ENCODE results near the gene ADM2. TPM values are rescaled to one million over a fixed set of nuclear protein-coding genes. Genes with fewer than 3 reads are reported as not detected.

The ADM2 gene
- total RNA-seq, 1 donor from 2014 or later = 4.4 TPM

- H3K4me3 ChIP-seq (ENCODE audit: low read depth, low read length) = peak overlapping the region; percentile 73
- TF ChIP-seq CTCF (conservative IDR thresholded peaks at IDR 0.05; ENCODE audit: low read depth, low read length) = no peak
- no peak for DNase-seq (ENCODE audit: low read depth)
These were observed 45.8 kb downstream of the ADM2 start for GRCh38 chr22:50526834-50527801.

- peak overlapping the region; percentile 82 for H3K4me3 ChIP-seq (ENCODE audit: low read depth, low read length)
- DNase-seq (ENCODE audit: low read depth) = no peak
- no peak for TF ChIP-seq CTCF (conservative IDR thresholded peaks at IDR 0.05; ENCODE audit: low read depth, low read length)
These were observed 46.8 kb downstream of the ADM2 start for GRCh38 chr22:50527921-50528681.

- peak overlapping the region; percentile 82 for H3K4me3 ChIP-seq (ENCODE audit: low read depth, low read length)
- no peak for DNase-seq (ENCODE audit: low read depth)
- no peak for TF ChIP-seq CTCF (conservative IDR thresholded peaks at IDR 0.05; ENCODE audit: low read depth, low read length)
These were observed 47.5 kb downstream of the ADM2 start for GRCh38 chr22:50528682-50529415.

GRCh38 chr22:50529416-50529896, 48.1 kb downstream of the ADM2 start:
- no peak for DNase-seq (ENCODE audit: low read depth)
- TF ChIP-seq CTCF (conservative IDR thresholded peaks at IDR 0.05; ENCODE audit: low read depth, low read length) = no peak
- peak overlapping the region; percentile 82 for H3K4me3 ChIP-seq (ENCODE audit: low read depth, low read length)

GRCh38 chr22:50529897-50530579, 48.7 kb downstream of the ADM2 start, which contains the start of gene TYMP:
Gene TYMP (minus strand): TSS chr22:50530012. CDS start chr22:50529709, 303 bp downstream.
- no peak for DNase-seq (ENCODE audit: low read depth)
- TF ChIP-seq CTCF (conservative IDR thresholded peaks at IDR 0.05; ENCODE audit: low read depth, low read length) = no peak
- H3K4me3 ChIP-seq (ENCODE audit: low read depth, low read length) = peak within 1 kb of the TSS; percentile 82

GRCh38 chr22:50530580-50530876, 49.2 kb downstream of the ADM2 start:
- no peak for TF ChIP-seq CTCF (conservative IDR thresholded peaks at IDR 0.05; ENCODE audit: low read depth, low read length)
- DNase-seq (ENCODE audit: low read depth) = no peak
- H3K4me3 ChIP-seq (ENCODE audit: low read depth, low read length) = peak overlapping the region; percentile 82
